ENCODE data around the gene TM7SF2.

GRCh38 chr11:65065851-65066250, 45.8 kb upstream of the TM7SF2 start:
- TF ChIP-seq EZH2 (optimal IDR thresholded peaks at IDR 0.05; ENCODE audit: low read depth, low read length) (no peak), CTCF (IDR thresholded peaks at IDR 0.05; ENCODE audit: low read length) (no peak)

Data from MM.1S (cell line).